HepG2 (cell line): ENCODE results near the gene GBX1. TPM values are rescaled to one million over a fixed set of nuclear protein-coding genes. Genes with fewer than 3 reads are reported as not detected.

Experiments used
- ATAC-seq: fragments of 200-7000 bp; cut with Tn5 transposase; 3 replicates; pipeline ENCODE4 v1.9.1; 2020; ENCODE audit warnings: mild to moderate bottlenecking, moderate library complexity
- BruUV-seq: library from RNA; stranded (reverse); fragments of 400-500 nt; replicated peaks from 2 replicates; lab custom pipeline; 2021; lab: Mats Ljungman, UMichigan
- CTCF ChIA-PET: fragments of 300-600 bp; formaldehyde crosslinking; extraction: SDS; loops from one replicate; lab custom pipeline; 2021; ENCODE audit warnings: low total read pairs, inconsistent platforms, low intra/inter-chr PET ratio; lab: Yijun Ruan, JAX
- POLR2A ChIA-PET: fragments of 350-600 bp; sonication (Branson Sonifier 250); formaldehyde crosslinking; loops from one replicate; lab custom pipeline; 2020; ENCODE audit warnings: antibody characterized with exemption, inconsistent platforms; lab: Yijun Ruan, JAX
- DNase-seq: peaks from one replicate; pipeline ENCODE4 v3.0.0-alpha.2; 2015; ENCODE audit warnings: low spot score
- FAIRE-seq: peaks from 3 replicates; lab custom pipeline; 2011; peaks lifted over from hg19 to GRCh38; lab: Jason Lieb, UNC
- H2AFZ ChIP-seq: one replicate; pipeline ENCODE4 v1.6.1; 2011; ENCODE audit warnings: low read length, inconsistent platforms
- H3K27ac ChIP-seq: fragments of 300-600 bp; 3 replicates; pipeline ENCODE4 v1.8.0; 2011; ENCODE audit warnings: mixed run types, mild to moderate bottlenecking, mixed read lengths, low read length, inconsistent platforms; ENCODE audit not compliant: insufficient read depth; ENCODE audit errors: extremely low read length
- H3K27me3 ChIP-seq, 2 experiments: fragments of 200-600 bp in 1 of 2; 2 replicates in 1 of 2; 3 replicates in 1 of 2; pipeline versions ENCODE4 v1.6.0 to v1.8.0; 2011; ENCODE audit warnings: low read length in 2 of 2, mild to moderate bottlenecking in 2 of 2, moderate library complexity in 2 of 2, inconsistent platforms in 1 of 2; ENCODE audit not compliant: insufficient read depth in 2 of 2, control insufficient read depth in 1 of 2
- H3K36me3 ChIP-seq, 2 experiments: fragments of 200-600 bp in 1 of 2; replicated peaks in 1 of 2; 2 replicates in 1 of 2; 3 replicates in 1 of 2; pipeline versions ENCODE4 v1.5.1 to v1.8.0; 2011; ENCODE audit warnings: low read length in 2 of 2, inconsistent platforms in 1 of 2; ENCODE audit not compliant: insufficient read depth in 2 of 2, control insufficient read depth in 1 of 2
- H3K4me1 ChIP-seq: 2 replicates; pipeline ENCODE4 v1.5.1; 2012; ENCODE audit warnings: low read length, inconsistent platforms; ENCODE audit not compliant: insufficient read depth
- H3K4me2 ChIP-seq: 2 replicates; pipeline ENCODE4 v1.6.0; 2011; ENCODE audit warnings: low read depth, low read length, inconsistent platforms
- H3K4me3 ChIP-seq, 3 experiments: fragments of 200-600 bp in 1 of 3; sonication (generic), shearing (Covaris generic) in 1 of 3; replicated peaks in 1 of 3; 2 replicates each; pipeline ENCODE4 v1.5.1; 2011 to 2016; ENCODE audit warnings: low read length in 3 of 3, inconsistent platforms in 2 of 3, low read depth in 2 of 3, mild to moderate bottlenecking in 2 of 3, control low read depth in 1 of 3, mixed read lengths in 1 of 3; ENCODE audit not compliant: insufficient read depth in 1 of 3
- H3K79me2 ChIP-seq: one replicate; pipeline ENCODE4 v1.6.1; 2011; ENCODE audit warnings: low read length, inconsistent platforms; ENCODE audit not compliant: insufficient read depth
- H3K9ac ChIP-seq: 2 replicates; pipeline ENCODE4 v1.6.0; 2011; ENCODE audit warnings: mild to moderate bottlenecking, low read depth, low read length, inconsistent platforms; ENCODE audit not compliant: insufficient read depth
- H3K9me3 ChIP-seq: 2 replicates; pipeline ENCODE4 v1.5.1; 2012; ENCODE audit warnings: mild to moderate bottlenecking, low read length
- H4K20me1 ChIP-seq: 2 replicates; pipeline ENCODE4 v1.6.0; 2011; ENCODE audit warnings: inconsistent platforms, mild to moderate bottlenecking, low read length, moderate library complexity; ENCODE audit not compliant: insufficient read depth
- KLF6 ChIP-seq: IDR thresholded peaks from 2 replicates; pipeline ENCODE4 v1.8.0; 2016; ENCODE audit warnings: missing biosample characterization, missing genetic modification reagents
- NR2F2 ChIP-seq: IDR thresholded peaks from 2 replicates; pipeline ENCODE4 v1.6.1; 2012; ENCODE audit warnings: low read depth, inconsistent platforms, borderline replicate concordance
- WGBS: methylation state at CpG from one replicate; pipeline ENCODE4 v1.1.6; 2017; ENCODE audit warnings: low lambda C conversion rate; 5-methylcytosine and 5-hydroxymethylcytosine counted together
- in situ Hi-C: cut with HindIII; loops from 2 replicates; pipeline ENCODE4 v1.10.0; 2017; ENCODE audit warnings: low pct_unique_long_range_greater_than_20kb; ENCODE audit not compliant: extremely low pct_ligation_motif_present
- intact Hi-C: fragments of 100-400 bp; cut with micrococcal nuclease; formaldehyde crosslinking; loops from one replicate; pipeline ENCODE4 v1.10.0; 2022; ENCODE audit not compliant: unreplicated experiment
- polyA plus RNA-seq, 8 experiments: library from polyadenylated mRNA; depleted of rRNA in 3 of 8; stranded (reverse) in 7 of 8; unstranded in 1 of 8; fragments of >200 nt; fragmentation: Illumina TruSeq in 4 of 8; extraction: Trizol in 4 of 8; gene quantifications; 2 replicates each; pipeline versions ENCODE4 v1.2.1 to v1.2.3, GENCODE V29; 2011 to 2016; ENCODE audit warnings: low read depth in 4 of 8, missing spikeins in 1 of 8, mixed read lengths in 1 of 8; ENCODE audit not compliant: insufficient read depth in 1 of 8
- total RNA-seq, 5 experiments: library from RNA; depleted of rRNA; stranded (reverse); fragments of >200 nt; fragmentation: Illumina TruSeq; extraction: Trizol; gene quantifications; 2 replicates each; pipeline ENCODE4 v1.2.3, GENCODE V29; 2016; ENCODE audit warnings: low read depth in 1 of 5
- TF ChIP-seq, protein P1 (sequence below): sonication (generic); formaldehyde crosslinking; IDR thresholded peaks from 2 replicates; pipeline ENCODE4 v1.5.0; 2020; ENCODE audit warnings: mild to moderate bottlenecking, missing genetic modification reagents, moderate library complexity
- TF ChIP-seq, protein P2 (sequence below): sonication (generic); formaldehyde crosslinking; IDR thresholded peaks from one replicate; pipeline ENCODE4 v1.5.1; 2020; ENCODE audit warnings: mild to moderate bottlenecking, missing genetic modification reagents; ENCODE audit errors: not compliant biosample characterization

GBX1 gene
- total and polyA plus RNA-seq, 2 of the 13 experiments (the other 11 are each of a cell fraction or from before 2014, with no cell fraction given): not detected

DNA sequence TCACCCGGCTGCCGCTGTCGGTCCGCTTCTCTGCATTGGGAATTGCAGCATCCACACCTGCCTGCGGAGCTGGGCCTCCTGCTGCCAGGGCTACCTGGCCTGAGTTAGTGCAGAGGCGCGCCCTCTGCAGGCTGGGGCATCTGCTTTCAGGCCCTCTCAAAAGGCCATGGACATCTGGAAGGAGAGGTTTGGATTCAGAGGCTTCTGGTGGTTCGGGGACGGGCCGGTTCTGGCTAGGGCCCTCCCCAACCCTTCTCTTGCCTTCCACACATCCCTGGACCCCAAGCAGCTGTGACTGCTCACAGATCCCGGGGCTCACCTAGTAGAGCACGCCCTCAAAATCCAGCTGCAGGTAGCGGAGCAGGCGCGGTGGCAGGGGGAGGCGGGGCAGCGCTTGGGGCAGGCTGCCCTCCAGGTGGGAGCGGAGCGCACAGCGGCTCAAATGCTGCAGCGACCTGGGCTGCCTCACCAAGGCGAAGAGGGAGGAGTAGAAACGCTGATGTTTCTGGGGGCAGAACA lies 8.4 kb upstream of the GBX1 start:
- no peak for DNase-seq
- H3K79me2 ChIP-seq: no peaks in the 10 kb centered on the region
- TF ChIP-seq, protein P1, sequence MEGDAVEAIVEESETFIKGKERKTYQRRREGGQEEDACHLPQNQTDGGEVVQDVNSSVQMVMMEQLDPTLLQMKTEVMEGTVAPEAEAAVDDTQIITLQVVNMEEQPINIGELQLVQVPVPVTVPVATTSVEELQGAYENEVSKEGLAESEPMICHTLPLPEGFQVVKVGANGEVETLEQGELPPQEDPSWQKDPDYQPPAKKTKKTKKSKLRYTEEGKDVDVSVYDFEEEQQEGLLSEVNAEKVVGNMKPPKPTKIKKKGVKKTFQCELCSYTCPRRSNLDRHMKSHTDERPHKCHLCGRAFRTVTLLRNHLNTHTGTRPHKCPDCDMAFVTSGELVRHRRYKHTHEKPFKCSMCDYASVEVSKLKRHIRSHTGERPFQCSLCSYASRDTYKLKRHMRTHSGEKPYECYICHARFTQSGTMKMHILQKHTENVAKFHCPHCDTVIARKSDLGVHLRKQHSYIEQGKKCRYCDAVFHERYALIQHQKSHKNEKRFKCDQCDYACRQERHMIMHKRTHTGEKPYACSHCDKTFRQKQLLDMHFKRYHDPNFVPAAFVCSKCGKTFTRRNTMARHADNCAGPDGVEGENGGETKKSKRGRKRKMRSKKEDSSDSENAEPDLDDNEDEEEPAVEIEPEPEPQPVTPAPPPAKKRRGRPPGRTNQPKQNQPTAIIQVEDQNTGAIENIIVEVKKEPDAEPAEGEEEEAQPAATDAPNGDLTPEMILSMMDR (CRISPR knock-in tag): peak; percentile 11; the same call in 1 of the 2 replicates
- TF ChIP-seq KLF6 (CRISPR knock-in tag): no peak
- no peak for ATAC-seq
- no peak overlapping the region for H2AFZ ChIP-seq
- H3K4me1 ChIP-seq: no peaks in the 10 kb centered on the region
- intact Hi-C loops (loop anchor here (10.0 kb wide), 1 partner anchor 129 kb away; no protein-coding TSS in a partner anchor), in situ Hi-C loops (no loop called here)
- H3K4me2 ChIP-seq: no peak overlapping the region
- CTCF ChIA-PET: interaction anchor here (1.0 kb wide), 1 partner anchor 52 kb away, joined by 3 read pairs; no protein-coding TSS in a partner anchor
- H3K9me3 ChIP-seq: no peaks in the 10 kb centered on the region
- no TSS peak for BruUV-seq
- POLR2A ChIA-PET: no interaction called here
- no peak for FAIRE-seq
- no peaks in the 10 kb centered on the region for H4K20me1 ChIP-seq
- H3K9ac ChIP-seq: no peak overlapping the region
- H3K27me3 ChIP-seq: peaks cover 2 to 45% of the 10 kb centered on the region in 2 experiments; a peak in 3 of 5 replicates
- no peaks in the 10 kb centered on the region for H3K36me3 ChIP-seq
- H3K27ac ChIP-seq: no peak overlapping the region
- 51% methylated on average over 18 of the region's 23 CpGs for WGBS
- no peak overlapping the region for H3K4me3 ChIP-seq

DNA sequence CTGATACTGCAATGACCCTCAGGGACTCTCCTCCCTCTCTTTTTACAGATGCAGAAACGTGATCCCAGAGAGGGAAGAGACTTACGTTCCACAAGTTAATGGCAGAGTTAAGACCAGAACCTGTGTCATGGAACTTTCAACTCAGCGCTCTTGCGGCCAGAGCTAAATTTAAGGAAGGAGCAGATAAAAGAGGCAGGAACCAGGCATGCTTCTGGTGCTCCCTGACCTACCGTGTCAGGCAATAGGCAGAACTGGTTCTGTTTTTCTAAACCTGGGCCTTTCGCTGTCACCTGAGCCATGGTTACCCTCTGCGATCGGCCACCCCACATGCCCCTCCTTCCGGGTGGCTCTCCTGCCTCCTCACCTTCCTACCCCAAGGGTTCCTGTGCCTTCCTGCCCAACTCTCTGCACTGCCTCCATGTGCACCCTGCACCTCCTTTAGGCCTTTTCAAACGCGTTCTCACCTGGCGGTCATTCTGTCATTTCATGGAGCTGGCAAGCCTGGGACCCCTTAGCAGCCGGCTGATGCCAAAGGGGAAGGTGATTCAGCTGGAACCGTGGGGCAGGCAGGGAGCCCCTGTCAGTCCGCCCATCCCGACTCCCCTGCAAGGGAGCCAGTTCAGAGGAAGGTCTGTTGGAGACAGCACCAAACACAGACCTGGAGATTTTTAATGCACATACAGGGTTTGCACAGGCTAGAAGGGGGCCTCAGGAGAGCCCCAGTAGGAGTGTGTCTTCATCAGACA lies 7.7 kb upstream of the GBX1 start:
- no peak overlapping the region for H3K9ac ChIP-seq
- DNase-seq (no peak), ATAC-seq (no peak), FAIRE-seq (no peak)
- no peaks in the 10 kb centered on the region for H3K9me3 ChIP-seq
- H4K20me1 ChIP-seq: no peaks in the 10 kb centered on the region
- H3K36me3 ChIP-seq: no peaks in the 10 kb centered on the region
- BruUV-seq: no TSS peak
- CTCF ChIA-PET: interaction anchor here (1.0 kb wide), 1 partner anchor 51 kb away, joined by 3 read pairs; no protein-coding TSS in a partner anchor
- no peak overlapping the region for H3K4me2 ChIP-seq
- H3K4me1 ChIP-seq: no peaks in the 10 kb centered on the region
- WGBS: 62% methylated on average over 14 of the region's 16 CpGs
- H2AFZ ChIP-seq: no peak overlapping the region
- intact Hi-C loops (loop anchor here (10.0 kb wide), 1 partner anchor 130 kb away; no protein-coding TSS in a partner anchor), in situ Hi-C loops (no loop called here)
- POLR2A ChIA-PET: no interaction called here
- no peaks in the 10 kb centered on the region for H3K79me2 ChIP-seq
- no peak overlapping the region for H3K4me3 ChIP-seq
- no peak overlapping the region for H3K27ac ChIP-seq
- H3K27me3 ChIP-seq: peaks cover 0 to 43% of the 10 kb centered on the region in 2 experiments; a peak in 3 of 5 replicates
- TF ChIP-seq, protein P2, sequence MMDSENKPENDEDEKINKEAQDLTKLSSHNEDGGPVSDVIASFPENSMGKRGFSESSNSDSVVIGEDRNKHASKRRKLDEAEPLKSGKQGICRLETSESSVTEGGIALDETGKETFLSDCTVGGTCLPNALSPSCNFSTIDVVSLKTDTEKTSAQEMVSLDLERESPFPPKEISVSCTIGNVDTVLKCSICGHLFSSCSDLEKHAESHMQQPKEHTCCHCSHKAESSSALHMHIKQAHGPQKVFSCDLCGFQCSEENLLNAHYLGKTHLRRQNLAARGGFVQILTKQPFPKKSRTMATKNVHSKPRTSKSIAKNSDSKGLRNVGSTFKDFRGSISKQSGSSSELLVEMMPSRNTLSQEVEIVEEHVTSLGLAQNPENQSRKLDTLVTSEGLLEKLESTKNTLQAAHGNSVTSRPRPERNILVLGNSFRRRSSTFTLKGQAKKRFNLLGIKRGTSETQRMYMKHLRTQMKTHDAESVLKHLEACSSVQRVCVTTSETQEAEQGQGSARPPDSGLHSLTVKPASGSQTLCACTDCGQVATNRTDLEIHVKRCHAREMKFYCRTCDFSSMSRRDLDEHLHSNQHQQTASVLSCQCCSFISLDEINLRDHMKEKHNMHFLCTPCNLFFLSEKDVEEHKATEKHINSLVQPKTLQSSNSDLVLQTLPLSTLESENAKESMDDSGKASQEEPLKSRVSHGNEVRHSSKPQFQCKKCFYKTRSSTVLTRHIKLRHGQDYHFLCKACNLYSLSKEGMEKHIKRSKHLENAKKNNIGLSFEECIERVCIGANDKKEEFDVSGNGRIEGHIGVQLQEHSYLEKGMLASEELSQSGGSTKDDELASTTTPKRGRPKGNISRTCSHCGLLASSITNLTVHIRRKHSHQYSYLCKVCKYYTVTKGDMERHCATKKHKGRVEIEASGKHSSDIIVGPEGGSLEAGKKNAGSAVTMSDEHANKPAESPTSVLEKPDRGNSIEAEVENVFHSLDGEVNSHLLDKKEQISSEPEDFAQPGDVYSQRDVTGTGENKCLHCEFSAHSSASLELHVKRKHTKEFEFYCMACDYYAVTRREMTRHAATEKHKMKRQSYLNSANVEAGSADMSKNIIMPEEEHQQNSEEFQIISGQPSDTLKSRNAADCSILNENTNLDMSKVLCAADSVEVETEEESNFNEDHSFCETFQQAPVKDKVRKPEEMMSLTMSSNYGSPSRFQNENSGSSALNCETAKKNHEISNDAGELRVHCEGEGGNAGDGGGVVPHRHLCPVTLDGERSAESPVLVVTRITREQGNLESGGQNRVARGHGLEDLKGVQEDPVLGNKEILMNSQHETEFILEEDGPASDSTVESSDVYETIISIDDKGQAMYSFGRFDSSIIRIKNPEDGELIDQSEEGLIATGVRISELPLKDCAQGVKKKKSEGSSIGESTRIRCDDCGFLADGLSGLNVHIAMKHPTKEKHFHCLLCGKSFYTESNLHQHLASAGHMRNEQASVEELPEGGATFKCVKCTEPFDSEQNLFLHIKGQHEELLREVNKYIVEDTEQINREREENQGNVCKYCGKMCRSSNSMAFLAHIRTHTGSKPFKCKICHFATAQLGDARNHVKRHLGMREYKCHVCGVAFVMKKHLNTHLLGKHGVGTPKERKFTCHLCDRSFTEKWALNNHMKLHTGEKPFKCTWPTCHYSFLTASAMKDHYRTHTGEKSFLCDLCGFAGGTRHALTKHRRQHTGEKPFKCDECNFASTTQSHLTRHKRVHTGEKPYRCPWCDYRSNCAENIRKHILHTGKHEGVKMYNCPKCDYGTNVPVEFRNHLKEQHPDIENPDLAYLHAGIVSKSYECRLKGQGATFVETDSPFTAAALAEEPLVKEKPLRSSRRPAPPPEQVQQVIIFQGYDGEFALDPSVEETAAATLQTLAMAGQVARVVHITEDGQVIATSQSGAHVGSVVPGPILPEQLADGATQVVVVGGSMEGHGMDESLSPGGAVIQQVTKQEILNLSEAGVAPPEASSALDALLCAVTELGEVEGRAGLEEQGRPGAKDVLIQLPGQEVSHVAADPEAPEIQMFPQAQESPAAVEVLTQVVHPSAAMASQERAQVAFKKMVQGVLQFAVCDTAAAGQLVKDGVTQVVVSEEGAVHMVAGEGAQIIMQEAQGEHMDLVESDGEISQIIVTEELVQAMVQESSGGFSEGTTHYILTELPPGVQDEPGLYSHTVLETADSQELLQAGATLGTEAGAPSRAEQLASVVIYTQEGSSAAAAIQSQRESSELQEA: no peak
- TF ChIP-seq NR2F2: no peak
